SJSA1 (cell line): Measurements from ENCODE around the gene COL6A2. TPM values are rescaled to one million over a fixed set of nuclear protein-coding genes. Genes with fewer than 3 reads are reported as not detected.

Source experiments
- DNase-seq, 2 experiments: peaks; one replicate each; pipeline ENCODE4 v3.0.0-alpha.2; 2015 to 2020; ENCODE audit warnings: low spot score in 2 of 2, low read depth in 1 of 2
- H3K27ac ChIP-seq: fragments of 250-450 bp; sonication (Bioruptor Pico); 2 replicates; pipeline ENCODE4 v1.5.1; 2020; ENCODE audit warnings: mild to moderate bottlenecking, moderate library complexity
- H3K27me3 ChIP-seq: fragments of 250-450 bp; sonication (Bioruptor Pico); replicated peaks from 2 replicates; pipeline ENCODE4 v1.5.1; 2020; ENCODE audit warnings: mild to moderate bottlenecking, moderate library complexity
- H3K36me3 ChIP-seq: fragments of 250-450 bp; sonication (Bioruptor Pico); 2 replicates; pipeline ENCODE4 v1.5.1; 2020; ENCODE audit warnings: mild to moderate bottlenecking
- H3K4me1 ChIP-seq: fragments of 250-450 bp; sonication (Bioruptor Pico); replicated peaks from 2 replicates; pipeline ENCODE4 v1.6.1; 2021; ENCODE audit warnings: mild to moderate bottlenecking
- H3K4me3 ChIP-seq: fragments of 250-450 bp; sonication (Bioruptor Pico); 2 replicates; pipeline ENCODE4 v1.5.1; 2020; ENCODE audit warnings: mild to moderate bottlenecking
- H3K9me3 ChIP-seq: fragments of 250-450 bp; sonication (Bioruptor Pico); replicated peaks from 2 replicates; pipeline ENCODE4 v1.5.1; 2020; ENCODE audit warnings: mild to moderate bottlenecking
- total RNA-seq: library from RNA; depleted of rRNA; stranded (reverse); fragments of >200 nt; shearing (Covaris generic); gene quantifications from 2 replicates; pipeline ENCODE4 v1.2.3, GENCODE V29; 2014

COL6A2 gene
- total RNA-seq, 1 experiment from 2014 or later = 333 TPM

GRCh38 chr21:46113497-46114176, 15.7 kb downstream of the COL6A2 start:
- no peak overlapping the region for H3K27ac ChIP-seq
- H3K36me3 ChIP-seq = peaks cover 75% of the 10 kb centered on the region
- H3K4me1 ChIP-seq = no peaks in the 10 kb centered on the region
- DNase-seq = peak in 1 of 2 experiments; percentile 33
- no peaks in the 10 kb centered on the region for H3K27me3 ChIP-seq
- peaks cover 6% of the 10 kb centered on the region for H3K9me3 ChIP-seq
- no peak overlapping the region for H3K4me3 ChIP-seq

GRCh38 chr21:46114963-46115362, 17.1 kb downstream of the COL6A2 start:
- peak in 1 of 2 experiments; percentile 38 for DNase-seq
- H3K27me3 ChIP-seq = no peaks in the 10 kb centered on the region

GRCh38 chr21:46115441-46116188, 17.7 kb downstream of the COL6A2 start:
- Histone ChIP-seq H3K36me3 (peaks cover 95% of the 10 kb centered on the region), H3K27ac (no peak overlapping the region), H3K9me3 (peaks cover 6% of the 10 kb centered on the region), H3K27me3 (no peaks in the 10 kb centered on the region), H3K4me3 (no peak overlapping the region), H3K4me1 (no peaks in the 10 kb centered on the region)
- peak in 1 of 2 experiments; percentile 40 for DNase-seq

More at GRCh38 chr21:46114963-46115362, 17.1 kb downstream of the COL6A2 start:
- Histone ChIP-seq H3K4me1 (no peaks in the 10 kb centered on the region), H3K9me3 (peaks cover 6% of the 10 kb centered on the region), H3K27ac (no peak overlapping the region), H3K36me3 (peaks cover 88% of the 10 kb centered on the region), H3K4me3 (no peak overlapping the region)

- Histone ChIP-seq H3K27me3 (no peaks in the 10 kb centered on the region), H3K4me1 (peaks cover 1% of the 10 kb centered on the region), H3K4me3 (no peak overlapping the region), H3K27ac (no peak overlapping the region), H3K36me3 (peaks cover 96% of the 10 kb centered on the region), H3K9me3 (peaks cover 6% of the 10 kb centered on the region)
- DNase-seq = peak in 1 of 2 experiments; percentile 41
Measured at GRCh38 chr21:46116189-46116775, 18.4 kb downstream of the COL6A2 start.

- peak in 1 of 2 experiments; percentile 39 for DNase-seq
- Histone ChIP-seq H3K4me1 (peaks cover 7% of the 10 kb centered on the region), H3K27me3 (no peaks in the 10 kb centered on the region), H3K4me3 (no peak overlapping the region), H3K36me3 (peaks cover 100% of the 10 kb centered on the region), H3K27ac (no peak overlapping the region), H3K9me3 (peaks cover 6% of the 10 kb centered on the region)
Measured at GRCh38 chr21:46116776-46117585, 19.1 kb downstream of the COL6A2 start.

- Histone ChIP-seq H3K36me3 (peaks cover 100% of the 10 kb centered on the region), H3K27me3 (no peaks in the 10 kb centered on the region), H3K27ac (no peak overlapping the region), H3K9me3 (peaks cover 6% of the 10 kb centered on the region), H3K4me1 (peaks cover 10% of the 10 kb centered on the region), H3K4me3 (no peak overlapping the region)
- peak in 1 of 2 experiments; percentile 43 for DNase-seq
Measured at GRCh38 chr21:46117586-46118315, 19.8 kb downstream of the COL6A2 start.

GRCh38 chr21:46118316-46119143, 20.6 kb downstream of the COL6A2 start:
- peaks cover 10% of the 10 kb centered on the region for H3K4me1 ChIP-seq
- H3K9me3 ChIP-seq = peaks cover 6% of the 10 kb centered on the region
- peaks cover 94% of the 10 kb centered on the region for H3K36me3 ChIP-seq
- peak in 1 of 2 experiments; percentile 36 for DNase-seq
- no peaks in the 10 kb centered on the region for H3K27me3 ChIP-seq
- H3K27ac ChIP-seq = no peak overlapping the region
- no peak overlapping the region for H3K4me3 ChIP-seq

GRCh38 chr21:46119144-46119636, 21.3 kb downstream of the COL6A2 start:
- peaks cover 6% of the 10 kb centered on the region for H3K9me3 ChIP-seq
- H3K27me3 ChIP-seq = no peaks in the 10 kb centered on the region
- H3K27ac ChIP-seq = no peak overlapping the region
- no peak overlapping the region for H3K4me3 ChIP-seq
- H3K4me1 ChIP-seq = peaks cover 10% of the 10 kb centered on the region
- peaks cover 91% of the 10 kb centered on the region for H3K36me3 ChIP-seq
- no peak for DNase-seq

GRCh38 chr21:46119637-46120271, 21.8 kb downstream of the COL6A2 start:
- Histone ChIP-seq H3K36me3 (peaks cover 91% of the 10 kb centered on the region), H3K27ac (no peak overlapping the region), H3K9me3 (peaks cover 3% of the 10 kb centered on the region), H3K4me3 (no peak overlapping the region), H3K4me1 (peaks cover 10% of the 10 kb centered on the region), H3K27me3 (no peaks in the 10 kb centered on the region)
- DNase-seq = peak in 1 of 2 experiments; percentile 41

- H3K4me1 ChIP-seq = peaks cover 10% of the 10 kb centered on the region
- H3K27ac ChIP-seq = no peak overlapping the region
- no peak overlapping the region for H3K4me3 ChIP-seq
- H3K9me3 ChIP-seq = no peaks in the 10 kb centered on the region
- peaks cover 89% of the 10 kb centered on the region for H3K36me3 ChIP-seq
- no peaks in the 10 kb centered on the region for H3K27me3 ChIP-seq
- DNase-seq = peak in 1 of 2 experiments; percentile 44
Measured at GRCh38 chr21:46120301-46121285, 22.7 kb downstream of the COL6A2 start.
